Mesothelial cell of epicardium (in vitro differentiated cells): ENCODE measurements around the gene BCO2. TPM values are rescaled to one million over a fixed set of nuclear protein-coding genes. Genes with fewer than 3 reads are reported as not detected.

Experiments used
- DNase-seq, 2 experiments: peaks; one replicate each; pipeline ENCODE4 v3.0.0; 2021; ENCODE audit warnings: low spot score in 2 of 2; ENCODE audit not compliant: unreplicated experiment in 2 of 2
- H3K27ac Mint-ChIP-seq: 2 replicates; pipeline ENCODE4 v1.8.0; 2021; ENCODE audit warnings: mixed read lengths
- H3K27me3 Mint-ChIP-seq: 2 replicates; pipeline ENCODE4 v1.8.0; 2021; ENCODE audit warnings: low read depth, mixed read lengths
- H3K36me3 Mint-ChIP-seq: 2 replicates; pipeline ENCODE4 v1.8.0; 2021; ENCODE audit warnings: mixed read lengths
- H3K4me1 Mint-ChIP-seq: 2 replicates; pipeline ENCODE4 v1.8.0; 2021; ENCODE audit warnings: mixed read lengths
- H3K4me3 Mint-ChIP-seq: 2 replicates; pipeline ENCODE4 v1.8.0; 2021; ENCODE audit warnings: mild to moderate bottlenecking, moderate library complexity, mixed read lengths
- H3K9me3 Mint-ChIP-seq: 2 replicates; pipeline ENCODE4 v1.8.0; 2021; ENCODE audit warnings: mixed read lengths
- CTCF ChIP-seq: fragments of 200-600 bp; sonication (generic); IDR thresholded peaks from one replicate; pipeline ENCODE4 v1.5.0; 2021; ENCODE audit warnings: antibody characterized with exemption; ENCODE audit not compliant: unreplicated experiment
- total RNA-seq: library from RNA; stranded (reverse); gene quantifications from 3 replicates; pipeline ENCODE4 v1.2.1, GENCODE V29; 2021

Gene BCO2
- total RNA-seq, 1 donor from 2014 or later: 43.4 TPM

GRCh38 chr11:112173152-112173551, 2.2 kb upstream of the BCO2 start:
- no peak overlapping the region for H3K4me3 Mint-ChIP-seq
- H3K4me1 Mint-ChIP-seq: peaks cover 35% of the 10 kb centered on the region
- no peaks in the 10 kb centered on the region for H3K36me3 Mint-ChIP-seq
- TF ChIP-seq CTCF: no peak
- no peak overlapping the region for H3K27ac Mint-ChIP-seq
- no peak for DNase-seq
- H3K9me3 Mint-ChIP-seq: no peaks in the 10 kb centered on the region
- H3K27me3 Mint-ChIP-seq: no peaks in the 10 kb centered on the region

- DNase-seq: no peak
- no peaks in the 10 kb centered on the region for H3K27me3 Mint-ChIP-seq
- no peaks in the 10 kb centered on the region for H3K9me3 Mint-ChIP-seq
- H3K36me3 Mint-ChIP-seq: peaks cover 5% of the 10 kb centered on the region
- no peak for TF ChIP-seq CTCF
- H3K4me1 Mint-ChIP-seq: peaks cover 52% of the 10 kb centered on the region
- H3K4me3 Mint-ChIP-seq: peak overlapping the region; percentile 75
- peak overlapping the region; percentile 98 for H3K27ac Mint-ChIP-seq
Measured at GRCh38 chr11:112175599-112175952, 264 bp downstream of the BCO2 start.

GRCh38 chr11:112176077-112176476, 765 bp downstream of the BCO2 start:
- peaks cover 52% of the 10 kb centered on the region for H3K4me1 Mint-ChIP-seq
- TF ChIP-seq CTCF: no peak
- H3K27me3 Mint-ChIP-seq: no peaks in the 10 kb centered on the region
- peak overlapping the region; percentile 98 for H3K27ac Mint-ChIP-seq
- H3K36me3 Mint-ChIP-seq: peaks cover 8% of the 10 kb centered on the region
- H3K4me3 Mint-ChIP-seq: peak overlapping the region; percentile 75
- H3K9me3 Mint-ChIP-seq: peaks cover 3% of the 10 kb centered on the region
- no peak for DNase-seq

- peak overlapping the region; percentile 42 for H3K4me3 Mint-ChIP-seq
- peaks cover 7% of the 10 kb centered on the region for H3K9me3 Mint-ChIP-seq
- H3K36me3 Mint-ChIP-seq: peaks cover 14% of the 10 kb centered on the region
- peaks cover 52% of the 10 kb centered on the region for H3K4me1 Mint-ChIP-seq
- no peak for TF ChIP-seq CTCF
- peak overlapping the region; percentile 85 for H3K27ac Mint-ChIP-seq
- DNase-seq: no peak
- H3K27me3 Mint-ChIP-seq: no peaks in the 10 kb centered on the region
Measured at GRCh38 chr11:112177589-112177988, 2.3 kb downstream of the BCO2 start.

GRCh38 chr11:112178428-112178827, 3.1 kb downstream of the BCO2 start:
- no peaks in the 10 kb centered on the region for H3K27me3 Mint-ChIP-seq
- no peak for TF ChIP-seq CTCF

GRCh38 chr11:112178936-112179335, 3.6 kb downstream of the BCO2 start:
- peaks cover 14% of the 10 kb centered on the region for H3K36me3 Mint-ChIP-seq
- peaks cover 50% of the 10 kb centered on the region for H3K4me1 Mint-ChIP-seq
- no peaks in the 10 kb centered on the region for H3K27me3 Mint-ChIP-seq
- no peak for DNase-seq
- no peak overlapping the region for H3K4me3 Mint-ChIP-seq
- peaks cover 7% of the 10 kb centered on the region for H3K9me3 Mint-ChIP-seq
- TF ChIP-seq CTCF: no peak
- peak overlapping the region; percentile 27 for H3K27ac Mint-ChIP-seq

More at GRCh38 chr11:112178428-112178827, 3.1 kb downstream of the BCO2 start:
- H3K4me3 Mint-ChIP-seq: no peak overlapping the region
- H3K4me1 Mint-ChIP-seq: peaks cover 50% of the 10 kb centered on the region
- no peak for DNase-seq
- H3K27ac Mint-ChIP-seq: peak overlapping the region; percentile 61
- H3K9me3 Mint-ChIP-seq: peaks cover 7% of the 10 kb centered on the region
- H3K36me3 Mint-ChIP-seq: peaks cover 14% of the 10 kb centered on the region
